ENCODE measurements around the gene SUN1. TPM values are rescaled to one million over a fixed set of nuclear protein-coding genes. Genes with fewer than 3 reads are reported as not detected.

The SUN1 gene
- total and polyA plus RNA-seq, 2 donors (not counting 1 experiment from before 2014, with no cell fraction given): 198 to 254 TPM

GRCh38 chr7:880450-880849 lies 48.2 kb downstream of the SUN1 start:
- no peaks in the 10 kb centered on the region for H3K9me3 Mint-ChIP-seq (ENCODE audit: insufficient read depth)
- peaks cover 76% of the 10 kb centered on the region for H4K20me1 ChIP-seq (ENCODE audit: control insufficient read depth, insufficient read depth, low read length, poor library complexity, severe bottlenecking)
- peaks cover 0 to 13% (median 0%) of the 10 kb centered on the region in 3 donors for H3K9me3 ChIP-seq (ENCODE audit: control extremely low read depth in 1 of 3, control insufficient read depth in 2 of 3, insufficient read depth in 1 of 3, low read length in 2 of 3)
- H3K4me3 ChIP-seq (ENCODE audit: control extremely low read depth in 1 of 5, extremely low read depth in 1 of 5, insufficient read depth in 1 of 5, low read depth in 2 of 5, low read length in 4 of 5): no peak overlapping the region
- no peak overlapping the region for H3K27ac ChIP-seq (ENCODE audit: low read length in 2 of 2)
- H3K4me3 Mint-ChIP-seq: no peak overlapping the region
- H2AFZ ChIP-seq (ENCODE audit: insufficient read depth, low read depth, low read length, poor library complexity, severe bottlenecking): no peak overlapping the region
- H3K27me3 Mint-ChIP-seq: no peaks in the 10 kb centered on the region
- 94% methylated on average over 15 of the region's 15 CpGs for WGBS (ENCODE audit: insufficient coverage)
- no peak for TF ChIP-seq CTCF (IDR thresholded peaks at IDR 0.05)
- H3K9ac ChIP-seq (ENCODE audit: low read length): no peak overlapping the region
- POLR2A ChIA-PET: no interaction called here
- H3K27me3 ChIP-seq (replicated peaks in 1 of 4; ENCODE audit: control extremely low read depth in 1 of 4, control insufficient read depth in 3 of 4, insufficient read depth in 4 of 4, low read length in 3 of 4): no peaks in the 10 kb centered on the region
- no peak overlapping the region for H3K4me2 ChIP-seq (replicated peaks; ENCODE audit: low read depth, low read length, poor library complexity, severe bottlenecking)
- H3K36me3 ChIP-seq (replicated peaks in 1 of 2; ENCODE audit: control extremely low read depth in 1 of 2, control insufficient read depth in 1 of 2, extremely low read depth in 1 of 2, insufficient read depth in 2 of 2, low read length in 1 of 2): peaks cover 1 to 9% of the 10 kb centered on the region in 2 experiments
- intact Hi-C loops (cut with micrococcal nuclease): no loop called here
- ATAC-seq (ENCODE audit: low read depth) (no peak), DNase-seq (no peak)
- H3K4me1 ChIP-seq (ENCODE audit: control insufficient read depth in 2 of 2, insufficient read depth in 2 of 2, low read length in 2 of 2): peaks cover 10 to 21% of the 10 kb centered on the region in 2 donors
- H3K27ac Mint-ChIP-seq: no peak overlapping the region
- peaks cover 84% of the 10 kb centered on the region for H3K79me2 ChIP-seq (ENCODE audit: control insufficient read depth, insufficient read depth, low read length)
- H3K4me1 Mint-ChIP-seq: peaks cover 34% of the 10 kb centered on the region
- CTCF ChIA-PET: interaction anchor here (0.6 kb wide), 1 partner anchor 247 kb away, joined by 3 read pairs; no protein-coding TSS in a partner anchor

GRCh38 chr7:881441-882234 lies 49.4 kb downstream of the SUN1 start:
- Histone ChIP-seq H3K4me1 (ENCODE audit: control insufficient read depth in 2 of 2, insufficient read depth in 2 of 2, low read length in 2 of 2) (peaks cover 7 to 16% of the 10 kb centered on the region in 2 donors), H3K79me2 (ENCODE audit: control insufficient read depth, insufficient read depth, low read length) (peaks cover 96% of the 10 kb centered on the region), H3K36me3 (replicated peaks in 1 of 2; ENCODE audit: control extremely low read depth in 1 of 2, control insufficient read depth in 1 of 2, extremely low read depth in 1 of 2, insufficient read depth in 2 of 2, low read length in 1 of 2) (peaks cover 1 to 14% of the 10 kb centered on the region in 2 experiments), H3K27me3 (replicated peaks in 1 of 4; ENCODE audit: control extremely low read depth in 1 of 4, control insufficient read depth in 3 of 4, insufficient read depth in 4 of 4, low read length in 3 of 4) (no peaks in the 10 kb centered on the region), H3K9me3 (ENCODE audit: control extremely low read depth in 1 of 3, control insufficient read depth in 2 of 3, insufficient read depth in 1 of 3, low read length in 2 of 3) (peaks cover 0 to 8% (median 0%) of the 10 kb centered on the region in 3 donors), H2AFZ (ENCODE audit: insufficient read depth, low read depth, low read length, poor library complexity, severe bottlenecking) (no peak overlapping the region), H3K27ac (ENCODE audit: low read length in 2 of 2) (no peak overlapping the region), H3K4me3 (ENCODE audit: control extremely low read depth in 1 of 5, extremely low read depth in 1 of 5, insufficient read depth in 1 of 5, low read depth in 2 of 5, low read length in 4 of 5) (no peak overlapping the region), H3K4me2 (replicated peaks; ENCODE audit: low read depth, low read length, poor library complexity, severe bottlenecking) (no peak overlapping the region), H3K9ac (ENCODE audit: low read length) (no peak overlapping the region), H4K20me1 (ENCODE audit: control insufficient read depth, insufficient read depth, low read length, poor library complexity, severe bottlenecking) (peaks cover 88% of the 10 kb centered on the region)
- DNase-seq (no peak), ATAC-seq (ENCODE audit: low read depth) (no peak)
- CTCF ChIA-PET: no interaction called here
- Mint-ChIP-seq H3K4me3 (no peak overlapping the region), H3K27me3 (no peaks in the 10 kb centered on the region), H3K27ac (no peak overlapping the region), H3K9me3 (ENCODE audit: insufficient read depth) (no peaks in the 10 kb centered on the region), H3K4me1 (peaks cover 36% of the 10 kb centered on the region)
- POLR2A ChIA-PET: no interaction called here
- 94% methylated on average over 15 of the region's 20 CpGs for WGBS (ENCODE audit: insufficient coverage)
- TF ChIP-seq CTCF (IDR thresholded peaks at IDR 0.05): no peak
- no peak for TF ChIP-seq EZH2 (IDR thresholded peaks at IDR 0.05; ENCODE audit: borderline replicate concordance, insufficient read depth, low read depth, low read length, poor library complexity, severe bottlenecking)
- intact Hi-C loops (cut with micrococcal nuclease): no loop called here
